ENCODE results near the gene SLC27A4.

- TF ChIP-seq, protein P1, sequence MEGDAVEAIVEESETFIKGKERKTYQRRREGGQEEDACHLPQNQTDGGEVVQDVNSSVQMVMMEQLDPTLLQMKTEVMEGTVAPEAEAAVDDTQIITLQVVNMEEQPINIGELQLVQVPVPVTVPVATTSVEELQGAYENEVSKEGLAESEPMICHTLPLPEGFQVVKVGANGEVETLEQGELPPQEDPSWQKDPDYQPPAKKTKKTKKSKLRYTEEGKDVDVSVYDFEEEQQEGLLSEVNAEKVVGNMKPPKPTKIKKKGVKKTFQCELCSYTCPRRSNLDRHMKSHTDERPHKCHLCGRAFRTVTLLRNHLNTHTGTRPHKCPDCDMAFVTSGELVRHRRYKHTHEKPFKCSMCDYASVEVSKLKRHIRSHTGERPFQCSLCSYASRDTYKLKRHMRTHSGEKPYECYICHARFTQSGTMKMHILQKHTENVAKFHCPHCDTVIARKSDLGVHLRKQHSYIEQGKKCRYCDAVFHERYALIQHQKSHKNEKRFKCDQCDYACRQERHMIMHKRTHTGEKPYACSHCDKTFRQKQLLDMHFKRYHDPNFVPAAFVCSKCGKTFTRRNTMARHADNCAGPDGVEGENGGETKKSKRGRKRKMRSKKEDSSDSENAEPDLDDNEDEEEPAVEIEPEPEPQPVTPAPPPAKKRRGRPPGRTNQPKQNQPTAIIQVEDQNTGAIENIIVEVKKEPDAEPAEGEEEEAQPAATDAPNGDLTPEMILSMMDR (IDR thresholded peaks at IDR 0.05), result no peak
- TF ChIP-seq POLR2A (IDR thresholded peaks at IDR 0.05), result no peak
These were observed 21.1 kb downstream of the SLC27A4 start for GRCh38 chr9:128361296-128361985.
